ENCODE results near the gene FADS1. TPM values are rescaled to one million over a fixed set of nuclear protein-coding genes. Genes with fewer than 3 reads are reported as not detected.

The FADS1 gene
- total and polyA plus RNA-seq, 2 experiments from 2014 or later, result 74.9 to 119 TPM

DNA sequence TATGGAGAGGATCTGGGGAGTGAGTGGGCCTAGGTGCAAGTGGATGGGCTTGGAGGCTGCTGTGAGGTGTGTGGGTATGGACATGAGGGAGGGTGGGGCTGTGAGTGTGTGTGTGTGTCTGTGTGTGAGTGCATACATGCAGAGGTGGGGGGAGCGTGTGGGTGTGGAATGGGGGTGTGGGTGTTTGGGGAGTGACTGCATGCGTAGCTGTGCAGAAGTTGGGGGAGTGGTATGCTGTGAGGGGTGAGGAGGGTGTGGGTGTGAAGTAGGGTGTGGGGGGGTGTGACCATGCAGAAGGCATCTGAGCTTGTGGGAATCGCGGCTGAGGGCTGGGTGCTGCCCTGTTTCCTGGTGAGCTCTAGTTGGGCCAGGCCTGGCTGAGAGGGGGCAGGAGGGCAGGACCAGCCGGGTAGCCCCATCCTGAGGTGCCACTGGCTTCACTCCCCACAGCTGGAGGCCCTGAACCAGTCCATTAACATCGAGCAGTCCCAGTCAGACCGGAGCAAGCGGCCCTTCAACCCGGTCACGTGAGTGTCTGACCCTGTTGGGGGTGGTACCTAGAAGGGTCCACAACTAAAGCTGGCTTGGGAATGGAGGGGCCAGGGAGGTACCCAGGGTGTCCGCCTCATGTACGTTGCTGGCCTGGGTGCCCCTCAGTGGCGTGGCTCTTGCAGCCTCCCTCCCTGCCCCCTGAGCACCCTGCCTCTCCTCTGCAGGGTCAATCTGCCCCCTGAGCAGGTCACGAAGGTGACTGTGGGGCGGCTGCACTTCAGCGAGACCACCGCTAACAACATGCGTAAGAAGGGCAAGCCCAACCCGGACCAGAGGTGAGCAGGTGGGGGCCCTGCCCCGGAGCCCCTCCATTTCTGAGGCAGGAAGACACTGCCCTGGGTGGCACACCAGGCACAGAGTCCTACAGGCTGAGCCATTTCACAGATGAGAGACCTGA is 40.9 kb downstream of the FADS1 start (continued):
- TF ChIP-seq, protein P1, sequence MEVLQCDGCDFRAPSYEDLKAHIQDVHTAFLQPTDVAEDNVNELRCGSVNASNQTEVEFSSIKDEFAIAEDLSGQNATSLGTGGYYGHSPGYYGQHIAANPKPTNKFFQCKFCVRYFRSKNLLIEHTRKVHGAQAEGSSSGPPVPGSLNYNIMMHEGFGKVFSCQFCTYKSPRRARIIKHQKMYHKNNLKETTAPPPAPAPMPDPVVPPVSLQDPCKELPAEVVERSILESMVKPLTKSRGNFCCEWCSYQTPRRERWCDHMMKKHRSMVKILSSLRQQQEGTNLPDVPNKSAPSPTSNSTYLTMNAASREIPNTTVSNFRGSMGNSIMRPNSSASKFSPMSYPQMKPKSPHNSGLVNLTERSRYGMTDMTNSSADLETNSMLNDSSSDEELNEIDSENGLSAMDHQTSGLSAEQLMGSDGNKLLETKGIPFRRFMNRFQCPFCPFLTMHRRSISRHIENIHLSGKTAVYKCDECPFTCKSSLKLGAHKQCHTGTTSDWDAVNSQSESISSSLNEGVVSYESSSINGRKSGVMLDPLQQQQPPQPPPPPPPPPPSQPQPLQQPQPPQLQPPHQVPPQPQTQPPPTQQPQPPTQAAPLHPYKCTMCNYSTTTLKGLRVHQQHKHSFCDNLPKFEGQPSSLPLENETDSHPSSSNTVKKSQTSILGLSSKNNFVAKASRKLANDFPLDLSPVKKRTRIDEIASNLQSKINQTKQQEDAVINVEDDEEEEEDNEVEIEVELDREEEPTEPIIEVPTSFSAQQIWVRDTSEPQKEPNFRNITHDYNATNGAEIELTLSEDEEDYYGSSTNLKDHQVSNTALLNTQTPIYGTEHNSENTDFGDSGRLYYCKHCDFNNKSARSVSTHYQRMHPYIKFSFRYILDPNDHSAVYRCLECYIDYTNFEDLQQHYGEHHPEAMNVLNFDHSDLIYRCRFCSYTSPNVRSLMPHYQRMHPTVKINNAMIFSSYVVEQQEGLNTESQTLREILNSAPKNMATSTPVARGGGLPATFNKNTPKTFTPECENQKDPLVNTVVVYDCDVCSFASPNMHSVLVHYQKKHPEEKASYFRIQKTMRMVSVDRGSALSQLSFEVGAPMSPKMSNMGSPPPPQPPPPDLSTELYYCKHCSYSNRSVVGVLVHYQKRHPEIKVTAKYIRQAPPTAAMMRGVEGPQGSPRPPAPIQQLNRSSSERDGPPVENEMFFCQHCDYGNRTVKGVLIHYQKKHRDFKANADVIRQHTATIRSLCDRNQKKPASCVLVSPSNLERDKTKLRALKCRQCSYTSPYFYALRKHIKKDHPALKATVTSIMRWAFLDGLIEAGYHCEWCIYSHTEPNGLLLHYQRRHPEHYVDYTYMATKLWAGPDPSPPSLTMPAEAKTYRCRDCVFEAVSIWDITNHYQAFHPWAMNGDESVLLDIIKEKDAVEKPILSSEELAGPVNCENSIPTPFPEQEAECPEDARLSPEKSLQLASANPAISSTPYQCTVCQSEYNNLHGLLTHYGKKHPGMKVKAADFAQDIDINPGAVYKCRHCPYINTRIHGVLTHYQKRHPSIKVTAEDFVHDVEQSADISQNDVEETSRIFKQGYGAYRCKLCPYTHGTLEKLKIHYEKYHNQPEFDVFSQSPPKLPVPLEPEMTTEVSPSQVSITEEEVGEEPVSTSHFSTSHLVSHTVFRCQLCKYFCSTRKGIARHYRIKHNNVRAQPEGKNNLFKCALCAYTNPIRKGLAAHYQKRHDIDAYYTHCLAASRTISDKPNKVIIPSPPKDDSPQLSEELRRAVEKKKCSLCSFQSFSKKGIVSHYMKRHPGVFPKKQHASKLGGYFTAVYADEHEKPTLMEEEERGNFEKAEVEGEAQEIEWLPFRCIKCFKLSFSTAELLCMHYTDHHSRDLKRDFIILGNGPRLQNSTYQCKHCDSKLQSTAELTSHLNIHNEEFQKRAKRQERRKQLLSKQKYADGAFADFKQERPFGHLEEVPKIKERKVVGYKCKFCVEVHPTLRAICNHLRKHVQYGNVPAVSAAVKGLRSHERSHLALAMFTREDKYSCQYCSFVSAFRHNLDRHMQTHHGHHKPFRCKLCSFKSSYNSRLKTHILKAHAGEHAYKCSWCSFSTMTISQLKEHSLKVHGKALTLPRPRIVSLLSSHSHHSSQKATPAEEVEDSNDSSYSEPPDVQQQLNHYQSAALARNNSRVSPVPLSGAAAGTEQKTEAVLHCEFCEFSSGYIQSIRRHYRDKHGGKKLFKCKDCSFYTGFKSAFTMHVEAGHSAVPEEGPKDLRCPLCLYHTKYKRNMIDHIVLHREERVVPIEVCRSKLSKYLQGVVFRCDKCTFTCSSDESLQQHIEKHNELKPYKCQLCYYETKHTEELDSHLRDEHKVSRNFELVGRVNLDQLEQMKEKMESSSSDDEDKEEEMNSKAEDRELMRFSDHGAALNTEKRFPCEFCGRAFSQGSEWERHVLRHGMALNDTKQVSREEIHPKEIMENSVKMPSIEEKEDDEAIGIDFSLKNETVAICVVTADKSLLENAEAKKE (CRISPR knock-in tag; IDR thresholded peaks at IDR 0.05), result no peak
- no peak for TF ChIP-seq ZNF114 (CRISPR knock-in tag; IDR thresholded peaks at IDR 0.05)
- TF ChIP-seq NANOG (IDR thresholded peaks at IDR 0.05; ENCODE audit: borderline replicate concordance), result no peak
- TF ChIP-seq CREB1 (CRISPR knock-in tag; IDR thresholded peaks at IDR 0.05; ENCODE audit: low read depth), result no peak

DNA sequence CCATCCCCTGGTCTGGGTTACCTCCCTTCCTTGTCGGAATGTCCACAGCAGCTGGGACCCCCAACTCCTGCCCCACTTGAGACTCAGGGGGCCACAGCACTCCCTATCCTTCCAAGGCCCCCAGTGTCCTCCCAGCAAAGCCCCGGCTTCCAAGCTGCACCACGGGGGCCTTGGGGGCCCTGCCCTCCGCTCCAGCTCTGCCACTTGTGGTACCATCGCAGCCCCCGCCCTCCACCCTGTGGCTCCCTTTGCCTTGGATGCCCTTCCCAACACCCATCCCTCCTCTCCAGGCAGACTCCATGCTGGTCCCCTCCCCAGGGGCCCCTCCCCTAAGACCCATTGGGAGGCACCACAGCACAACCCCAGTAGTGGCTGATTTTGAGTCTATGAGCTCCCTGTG is 41.7 kb downstream of the FADS1 start:
- no peak overlapping the region for H3K27ac Mint-ChIP-seq
- Histone ChIP-seq H3K36me3 (ENCODE audit: insufficient read depth) (no peaks in the 10 kb centered on the region), H3K27ac (ENCODE audit: low read depth) (no peak overlapping the region), H4K20me1 (replicated peaks; ENCODE audit: insufficient read depth) (no peaks in the 10 kb centered on the region), H3F3A (replicated peaks; ENCODE audit: low read depth) (0 out of 2 replicates have a peak, but pooled peaks cover 2% of the 10 kb centered on the region), H3K9me2 (ENCODE audit: insufficient read depth) (no peaks in the 10 kb centered on the region), H2AFZ (no peak overlapping the region), H3K27me3 (ENCODE audit: insufficient read depth) (no peaks in the 10 kb centered on the region), H3K79me2 (replicated peaks; ENCODE audit: insufficient read depth) (no peaks in the 10 kb centered on the region), H3K4me3 (no peak overlapping the region), H3K4me1 (ENCODE audit: insufficient read depth) (peaks cover 6% of the 10 kb centered on the region), H3K4me2 (no peak overlapping the region)
- no peak overlapping the region; the same call in 2 of the 3 replicates for H3K4me3 Mint-ChIP-seq
- H3K9me3 Mint-ChIP-seq, result 0 out of 3 replicates have a peak, but pooled peaks cover 3% of the 10 kb centered on the region
- ATAC-seq (no peak), DNase-seq (ENCODE audit: low spot score) (no peak)
- peaks cover 3% of the 10 kb centered on the region; the same call in 1 of the 3 replicates for H3K36me3 Mint-ChIP-seq (ENCODE audit: low read depth)
- H3K27me3 Mint-ChIP-seq (ENCODE audit: insufficient read depth, low read depth, poor library complexity), result peaks cover 8% of the 10 kb centered on the region
- peaks cover 27% of the 10 kb centered on the region for H3K4me1 Mint-ChIP-seq
- TF ChIP-seq, protein P2, sequence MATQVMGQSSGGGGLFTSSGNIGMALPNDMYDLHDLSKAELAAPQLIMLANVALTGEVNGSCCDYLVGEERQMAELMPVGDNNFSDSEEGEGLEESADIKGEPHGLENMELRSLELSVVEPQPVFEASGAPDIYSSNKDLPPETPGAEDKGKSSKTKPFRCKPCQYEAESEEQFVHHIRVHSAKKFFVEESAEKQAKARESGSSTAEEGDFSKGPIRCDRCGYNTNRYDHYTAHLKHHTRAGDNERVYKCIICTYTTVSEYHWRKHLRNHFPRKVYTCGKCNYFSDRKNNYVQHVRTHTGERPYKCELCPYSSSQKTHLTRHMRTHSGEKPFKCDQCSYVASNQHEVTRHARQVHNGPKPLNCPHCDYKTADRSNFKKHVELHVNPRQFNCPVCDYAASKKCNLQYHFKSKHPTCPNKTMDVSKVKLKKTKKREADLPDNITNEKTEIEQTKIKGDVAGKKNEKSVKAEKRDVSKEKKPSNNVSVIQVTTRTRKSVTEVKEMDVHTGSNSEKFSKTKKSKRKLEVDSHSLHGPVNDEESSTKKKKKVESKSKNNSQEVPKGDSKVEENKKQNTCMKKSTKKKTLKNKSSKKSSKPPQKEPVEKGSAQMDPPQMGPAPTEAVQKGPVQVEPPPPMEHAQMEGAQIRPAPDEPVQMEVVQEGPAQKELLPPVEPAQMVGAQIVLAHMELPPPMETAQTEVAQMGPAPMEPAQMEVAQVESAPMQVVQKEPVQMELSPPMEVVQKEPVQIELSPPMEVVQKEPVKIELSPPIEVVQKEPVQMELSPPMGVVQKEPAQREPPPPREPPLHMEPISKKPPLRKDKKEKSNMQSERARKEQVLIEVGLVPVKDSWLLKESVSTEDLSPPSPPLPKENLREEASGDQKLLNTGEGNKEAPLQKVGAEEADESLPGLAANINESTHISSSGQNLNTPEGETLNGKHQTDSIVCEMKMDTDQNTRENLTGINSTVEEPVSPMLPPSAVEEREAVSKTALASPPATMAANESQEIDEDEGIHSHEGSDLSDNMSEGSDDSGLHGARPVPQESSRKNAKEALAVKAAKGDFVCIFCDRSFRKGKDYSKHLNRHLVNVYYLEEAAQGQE (IDR thresholded peaks at IDR 0.05; ENCODE audit: unreplicated experiment), result no peak
- TF ChIP-seq, protein P3, sequence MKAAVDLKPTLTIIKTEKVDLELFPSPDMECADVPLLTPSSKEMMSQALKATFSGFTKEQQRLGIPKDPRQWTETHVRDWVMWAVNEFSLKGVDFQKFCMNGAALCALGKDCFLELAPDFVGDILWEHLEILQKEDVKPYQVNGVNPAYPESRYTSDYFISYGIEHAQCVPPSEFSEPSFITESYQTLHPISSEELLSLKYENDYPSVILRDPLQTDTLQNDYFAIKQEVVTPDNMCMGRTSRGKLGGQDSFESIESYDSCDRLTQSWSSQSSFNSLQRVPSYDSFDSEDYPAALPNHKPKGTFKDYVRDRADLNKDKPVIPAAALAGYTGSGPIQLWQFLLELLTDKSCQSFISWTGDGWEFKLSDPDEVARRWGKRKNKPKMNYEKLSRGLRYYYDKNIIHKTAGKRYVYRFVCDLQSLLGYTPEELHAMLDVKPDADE (IDR thresholded peaks at IDR 0.05), result no peak
- TF ChIP-seq EZH2phosphoT487 (IDR thresholded peaks at IDR 0.05; ENCODE audit: unreplicated experiment), result no peak
